Endothelial cell of umbilical vein (primary cell): Measurements from ENCODE around the gene KBTBD13. TPM values are rescaled to one million over a fixed set of nuclear protein-coding genes. Genes with fewer than 3 reads are reported as not detected.

Source experiments
- BruUV-seq: library from RNA; stranded (reverse); fragments of 400-500 nt; replicated peaks from 2 replicates; lab custom pipeline; 2021; lab: Mats Ljungman, UMichigan
- CTCF ChIA-PET: fragments of 300-600, 350-600 bp; sonication (Branson Sonifier 250); formaldehyde crosslinking; loops from one replicate; lab custom pipeline; 2021; ENCODE audit warnings: antibody characterized with exemption, inconsistent platforms; lab: Charles Lee
- POLR2A ChIA-PET: fragments of 300-600, 350-600 bp; sonication (Branson Sonifier 250); formaldehyde crosslinking; loops from one replicate; lab custom pipeline; 2021; ENCODE audit warnings: antibody characterized with exemption, inconsistent platforms; lab: Charles Lee
- DNase-seq: peaks from one replicate; pipeline ENCODE4 v3.0.0-alpha.2; 2011; ENCODE audit warnings: low read depth, low spot score
- FAIRE-seq: peaks from 2 replicates; lab custom pipeline; 2011; peaks lifted over from hg19 to GRCh38; lab: Jason Lieb, UNC
- H2AFZ ChIP-seq: 2 replicates; pipeline ENCODE4 v1.6.0; 2012; ENCODE audit warnings: low read depth, low read length, control low read depth, inconsistent platforms
- H3K27ac ChIP-seq: 2 replicates; pipeline ENCODE4 v1.5.1; 2011; ENCODE audit warnings: low read depth, mild to moderate bottlenecking, control low read depth, low read length, moderate library complexity; ENCODE audit not compliant: insufficient read depth
- H3K27me3 ChIP-seq, 2 experiments: 2 replicates each; pipeline versions ENCODE4 v1.6.0 to v1.6.1; 2011; ENCODE audit warnings: low read length in 2 of 2, mixed read lengths in 1 of 2; ENCODE audit not compliant: control insufficient read depth in 2 of 2, insufficient read depth in 2 of 2
- H3K36me3 ChIP-seq, 2 experiments: 2 replicates in 1 of 2; 3 replicates in 1 of 2; pipeline ENCODE4 v1.5.1; 2011; ENCODE audit warnings: low read length in 2 of 2, mild to moderate bottlenecking in 1 of 2, moderate library complexity in 1 of 2; ENCODE audit not compliant: control insufficient read depth in 2 of 2, insufficient read depth in 2 of 2; ENCODE audit errors: extremely low read depth in 1 of 2
- H3K4me1 ChIP-seq: 3 replicates; pipeline ENCODE4 v1.5.1; 2011; ENCODE audit warnings: mild to moderate bottlenecking, low read length; ENCODE audit not compliant: control insufficient read depth, insufficient read depth; ENCODE audit errors: extremely low read depth
- H3K4me2 ChIP-seq: 2 replicates; pipeline ENCODE4 v1.6.1; 2011; ENCODE audit warnings: low read length, control low read depth, mixed read lengths; ENCODE audit not compliant: insufficient read depth
- H3K4me3 ChIP-seq, 3 experiments: fragments of 200-600 bp in 1 of 3; sonication (generic), shearing (Covaris generic) in 1 of 3; replicated peaks in 1 of 3; 2 replicates each; pipeline ENCODE4 v1.5.1; 2011 to 2016; ENCODE audit warnings: control low read depth in 3 of 3, low read length in 3 of 3, mild to moderate bottlenecking in 2 of 3, inconsistent platforms in 1 of 3, low read depth in 1 of 3, moderate library complexity in 1 of 3; ENCODE audit not compliant: insufficient read depth in 1 of 3
- H3K79me2 ChIP-seq: 2 replicates; pipeline ENCODE4 v1.6.0; 2012; ENCODE audit warnings: low read length, inconsistent platforms; ENCODE audit not compliant: control insufficient read depth, insufficient read depth
- H3K9ac ChIP-seq: replicated peaks from 2 replicates; pipeline ENCODE3; 2011; ENCODE audit warnings: low read length, control low read depth; ENCODE audit not compliant: insufficient read depth; ENCODE audit errors: extremely low read depth
- H3K9me1 ChIP-seq: replicated peaks from 3 replicates; pipeline ENCODE4 v1.6.0; 2011; ENCODE audit warnings: mild to moderate bottlenecking, low read length; ENCODE audit not compliant: control insufficient read depth, insufficient read depth; ENCODE audit errors: extremely low read depth
- H3K9me3 ChIP-seq: replicated peaks from 2 replicates; pipeline ENCODE4 v1.5.1; 2012; ENCODE audit warnings: low read length, inconsistent platforms; ENCODE audit not compliant: control insufficient read depth, insufficient read depth
- H4K20me1 ChIP-seq: replicated peaks from 2 replicates; pipeline ENCODE3; 2011; ENCODE audit warnings: mild to moderate bottlenecking, low read length; ENCODE audit not compliant: control insufficient read depth, insufficient read depth; ENCODE audit errors: extremely low read depth
- CTCF ChIP-seq, 2 donors: IDR thresholded peaks; 1 replicate in 1 of 2; 2 replicates in 1 of 2; pipeline ENCODE4 v1.5.1; 2011; ENCODE audit warnings: low read length in 2 of 2, mild to moderate bottlenecking in 2 of 2, moderate library complexity in 2 of 2, control low read depth in 1 of 2, inconsistent platforms in 1 of 2, low read depth in 1 of 2; ENCODE audit not compliant: insufficient read depth in 1 of 2; ENCODE audit errors: extremely low read depth in 1 of 2
- EZH2 ChIP-seq: IDR thresholded peaks from 2 replicates; pipeline ENCODE4 v1.6.1; 2012; ENCODE audit warnings: borderline replicate concordance, low read depth, mild to moderate bottlenecking, moderate library complexity, low read length, inconsistent platforms; ENCODE audit not compliant: severe bottlenecking
- FOS ChIP-seq: IDR thresholded peaks from 2 replicates; pipeline ENCODE4 v1.6.1; 2011; ENCODE audit warnings: mild to moderate bottlenecking, low read length, moderate library complexity, borderline replicate concordance; ENCODE audit not compliant: insufficient read depth
- GATA2 ChIP-seq: IDR thresholded peaks from 2 replicates; pipeline ENCODE4 v1.7.0; 2011; ENCODE audit warnings: low read depth, mild to moderate bottlenecking, moderate library complexity, mixed read lengths, low read length; ENCODE audit not compliant: insufficient read length, insufficient read depth
- JUN ChIP-seq: IDR thresholded peaks from 2 replicates; pipeline ENCODE4 v1.6.1; 2011; ENCODE audit warnings: borderline replicate concordance, low read depth; ENCODE audit not compliant: insufficient read length, insufficient read depth
- MAX ChIP-seq: IDR thresholded peaks from 2 replicates; pipeline ENCODE4 v1.6.1; 2011; ENCODE audit not compliant: insufficient read depth, insufficient read length
- MYC ChIP-seq: IDR thresholded peaks from one replicate; pipeline ENCODE4 v1.6.1; 2011; ENCODE audit warnings: mild to moderate bottlenecking, low read depth, low read length
- POLR2A ChIP-seq: IDR thresholded peaks from 2 replicates; pipeline ENCODE4 v1.6.1; 2012; ENCODE audit warnings: low read depth, mild to moderate bottlenecking, control low read depth, low read length
- POLR2AphosphoS5 ChIP-seq: IDR thresholded peaks from 2 replicates; pipeline ENCODE4 v1.6.1; 2012; ENCODE audit warnings: low read depth, mild to moderate bottlenecking, control low read depth, low read length, moderate library complexity; ENCODE audit not compliant: insufficient read depth
- dilution Hi-C: fragments of 300-500 bp; cut with MboI; formaldehyde crosslinking; loops from one replicate; pipeline ENCODE4 v1.15.0; 2019; ENCODE audit warnings: low sequenced_read_pairs; ENCODE audit not compliant: extremely low pct_ligation_motif_present
- intact Hi-C: fragments of 100-400 bp; cut with micrococcal nuclease; formaldehyde crosslinking; loops from one replicate; pipeline ENCODE4 v1.10.0; 2022
- polyA plus RNA-seq, 4 experiments: library from polyadenylated mRNA; depleted of rRNA in 3 of 4; stranded (reverse) in 3 of 4; unstranded in 1 of 4; fragments of >200 nt; gene quantifications; 2 replicates each; pipeline versions ENCODE4 v1.2.1 to v1.2.3, GENCODE V29; 2011 to 2012; ENCODE audit warnings: missing spikeins in 1 of 4
- total RNA-seq: library from RNA; stranded (reverse); gene quantifications from 2 replicates; pipeline ENCODE4 v1.2.3, GENCODE V29; 2021

Gene KBTBD13
- total and polyA plus RNA-seq, 2 donors (not counting 3 experiments of a cell fraction or from before 2014, with no cell fraction given), result not detected

- BruUV-seq, result no TSS peak
- Histone ChIP-seq H3K36me3 (peaks cover 5 to 20% of the 10 kb centered on the region in 2 experiments), H3K9me3 (no peaks in the 10 kb centered on the region), H3K9me1 (no peaks in the 10 kb centered on the region), H4K20me1 (no peaks in the 10 kb centered on the region), H2AFZ (no peak within 1 kb of the TSS), H3K79me2 (no peaks in the 10 kb centered on the region), H3K4me1 (peaks cover 4% of the 10 kb centered on the region), H3K4me3 (no peak within 1 kb of the TSS), H3K9ac (no peak within 1 kb of the TSS), H3K27ac (no peak within 1 kb of the TSS), H3K4me2 (no peak within 1 kb of the TSS), H3K27me3 (no peaks in the 10 kb centered on the region)
- DNase-seq (no peak), FAIRE-seq (no peak)
- ChIA-PET CTCF (interaction anchor here (1.1 to 2.7 kb wide), 3 partner anchors 12 to 81 kb away, joined by 3 to 8 read pairs (median 7); no protein-coding TSS in a partner anchor), POLR2A (interaction anchor here (1.2 kb wide), 1 partner anchor 190 kb away, joined by 5 read pairs; the partner anchor contains the start of gene RNU5B-1)
- dilution Hi-C loops (no loop called here), intact Hi-C loops (no loop called here)
- TF ChIP-seq JUN (no peak), MAX (no peak)
These were observed 38.5 kb downstream of the KBTBD13 start, which contains the start of gene UBAP1L for GRCh38 chr15:65115086-65115485. TSS of gene UBAP1L (minus strand) at chr15:65115200. CDS start at chr15:65106215, 8,985 bp downstream.

- H3K9me1 ChIP-seq, result no peaks in the 10 kb centered on the region
- no peak overlapping the region for H3K4me2 ChIP-seq
- ChIA-PET CTCF (interaction anchor here (1.1 to 2.7 kb wide), 3 partner anchors 13 to 82 kb away, joined by 3 to 8 read pairs (median 7); no protein-coding TSS in a partner anchor), POLR2A (no interaction called here)
- H3K9ac ChIP-seq, result no peak overlapping the region
- no peak for DNase-seq
- H3K79me2 ChIP-seq, result no peaks in the 10 kb centered on the region
- no peak overlapping the region for H2AFZ ChIP-seq
- H3K27me3 ChIP-seq, result no peaks in the 10 kb centered on the region
- dilution Hi-C loops, result no loop called here
- TF ChIP-seq GATA2, result no peak
- TF ChIP-seq POLR2AphosphoS5, result no peak
- TF ChIP-seq JUN, result no peak
- TF ChIP-seq MAX, result no peak
- no peak for TF ChIP-seq MYC
- TF ChIP-seq CTCF (IDR thresholded peaks at IDR 0.05; ENCODE audit: extremely low read depth in 1 of 2, insufficient read depth in 1 of 2, low read depth in 1 of 2, low read length in 2 of 2), result no peak
- TF ChIP-seq FOS, result no peak
- no peak for TF ChIP-seq POLR2A
- no peak for TF ChIP-seq EZH2
- no peaks in the 10 kb centered on the region for H3K9me3 ChIP-seq
- H3K27ac ChIP-seq, result no peak overlapping the region
- H3K4me3 ChIP-seq, result no peak overlapping the region
- peaks cover 5 to 21% of the 10 kb centered on the region in 2 experiments for H3K36me3 ChIP-seq
- no TSS peak for BruUV-seq
- FAIRE-seq, result no peak
- H3K4me1 ChIP-seq, result peaks cover 4% of the 10 kb centered on the region
- intact Hi-C loops, result no loop called here
- H4K20me1 ChIP-seq, result no peaks in the 10 kb centered on the region
These were observed 39.0 kb downstream of the KBTBD13 start for GRCh38 chr15:65115542-65115941.
